ENCODE results near the gene SELENOK. TPM values are rescaled to one million over a fixed set of nuclear protein-coding genes. Genes with fewer than 3 reads are reported as not detected.
A peak's percentile ranks its signal among the peaks of the same experiment; 100 is the strongest.
"Not testable (repeated sequence)": the region's sequence is repeated elsewhere in the genome, so short reads cannot be mapped to it uniquely, and the experiment has no call there.

SELENOK gene
- polyA plus RNA-seq, 1 donor: 56.3 TPM

GRCh38 chr3:53927208-53927872 is 35.7 kb upstream of the SELENOK start:
- DNase-seq: not testable (repeated sequence)

GRCh38 chr3:53921296-53921695 is 29.6 kb upstream of the SELENOK start:
- no peaks in the 10 kb centered on the region for H3K4me1 ChIP-seq (ENCODE audit: control insufficient read depth, insufficient read depth, low read length)
- no peak overlapping the region for H3K4me3 ChIP-seq (ENCODE audit: low read length)
- WGBS (ENCODE audit: insufficient coverage, low lambda C conversion rate): no CpG with 5 or more reads among the region's 1 CpG
- H3K9me3 ChIP-seq (ENCODE audit: control insufficient read depth, low read depth, low read length): no peaks in the 10 kb centered on the region
- DNase-seq: no peak
- no peaks in the 10 kb centered on the region for H3K36me3 ChIP-seq (ENCODE audit: control insufficient read depth, insufficient read depth, low read length)
- H3K27me3 ChIP-seq (ENCODE audit: control insufficient read depth, insufficient read depth, low read length): no peaks in the 10 kb centered on the region
- H3K27ac ChIP-seq (ENCODE audit: low read length): no peak overlapping the region

More at GRCh38 chr3:53927208-53927872, 35.7 kb upstream of the SELENOK start:
- not testable (repeated sequence) for H3K27me3 ChIP-seq (ENCODE audit: control insufficient read depth, insufficient read depth, low read length); H3K4me1 ChIP-seq (ENCODE audit: control insufficient read depth, insufficient read depth, low read length); H3K4me3 ChIP-seq (ENCODE audit: low read length); H3K27ac ChIP-seq (ENCODE audit: low read length); H3K9me3 ChIP-seq (ENCODE audit: control insufficient read depth, low read depth, low read length); H3K36me3 ChIP-seq (ENCODE audit: control insufficient read depth, insufficient read depth, low read length)
- WGBS (ENCODE audit: insufficient coverage, low lambda C conversion rate): 86% methylated on average over 1 of the region's 30 CpGs

DNA sequence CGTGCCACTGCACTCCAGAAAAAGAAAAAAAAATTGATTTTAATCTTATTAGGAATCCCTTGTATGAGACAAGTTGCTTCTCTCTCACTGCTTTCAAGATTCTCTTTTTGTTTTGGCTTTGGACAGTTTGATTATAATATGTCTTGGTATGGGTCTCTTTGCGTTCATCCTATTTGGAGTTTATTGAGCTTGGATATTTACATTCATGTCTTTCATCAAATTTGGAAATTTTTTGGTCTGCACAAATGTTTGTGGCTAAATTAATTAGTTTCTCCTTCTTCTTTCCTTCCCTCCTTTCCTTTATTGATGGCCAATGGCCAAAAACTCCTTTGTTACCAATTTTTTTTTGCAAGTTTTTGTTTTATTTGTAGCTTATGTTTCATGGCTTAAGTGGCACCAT is 28.1 kb upstream of the SELENOK start:
- Histone ChIP-seq H3K36me3 (ENCODE audit: control insufficient read depth, insufficient read depth, low read length) (no peaks in the 10 kb centered on the region), H3K27ac (ENCODE audit: low read length) (no peak overlapping the region), H3K4me1 (ENCODE audit: control insufficient read depth, insufficient read depth, low read length) (no peaks in the 10 kb centered on the region), H3K4me3 (ENCODE audit: low read length) (no peak overlapping the region), H3K27me3 (ENCODE audit: control insufficient read depth, insufficient read depth, low read length) (no peaks in the 10 kb centered on the region), H3K9me3 (ENCODE audit: control insufficient read depth, low read depth, low read length) (no peaks in the 10 kb centered on the region)
- WGBS (ENCODE audit: insufficient coverage, low lambda C conversion rate): no CpG with 5 or more reads among the region's 2 CpGs
- DNase-seq: no peak

GRCh38 chr3:53913401-53913800 is 21.7 kb upstream of the SELENOK start:
- WGBS (ENCODE audit: insufficient coverage, low lambda C conversion rate): no CpG with 5 or more reads among the region's 8 CpGs
- H3K27me3 ChIP-seq (ENCODE audit: control insufficient read depth, insufficient read depth, low read length): no peaks in the 10 kb centered on the region
- H3K27ac ChIP-seq (ENCODE audit: low read length): no peak overlapping the region
- no peaks in the 10 kb centered on the region for H3K4me1 ChIP-seq (ENCODE audit: control insufficient read depth, insufficient read depth, low read length)
- H3K36me3 ChIP-seq (ENCODE audit: control insufficient read depth, insufficient read depth, low read length): no peaks in the 10 kb centered on the region
- H3K9me3 ChIP-seq (ENCODE audit: control insufficient read depth, low read depth, low read length): no peaks in the 10 kb centered on the region
- DNase-seq: no peak
- H3K4me3 ChIP-seq (ENCODE audit: low read length): no peak overlapping the region

GRCh38 chr3:53902711-53903110 is 11.1 kb upstream of the SELENOK start:
- Histone ChIP-seq H3K9me3 (ENCODE audit: control insufficient read depth, low read depth, low read length) (no peaks in the 10 kb centered on the region), H3K4me3 (ENCODE audit: low read length) (no peak overlapping the region), H3K4me1 (ENCODE audit: control insufficient read depth, insufficient read depth, low read length) (no peaks in the 10 kb centered on the region), H3K27ac (ENCODE audit: low read length) (no peak overlapping the region), H3K27me3 (ENCODE audit: control insufficient read depth, insufficient read depth, low read length) (peaks cover under 1% of the 10 kb centered on the region), H3K36me3 (ENCODE audit: control insufficient read depth, insufficient read depth, low read length) (no peaks in the 10 kb centered on the region)
- WGBS (ENCODE audit: insufficient coverage, low lambda C conversion rate): 80% methylated on average over 1 of the region's 5 CpGs
- DNase-seq: no peak

- DNase-seq: no peak
- 83% methylated on average over 1 of the region's 1 CpG for WGBS (ENCODE audit: insufficient coverage, low lambda C conversion rate)
- no peaks in the 10 kb centered on the region for H3K36me3 ChIP-seq (ENCODE audit: control insufficient read depth, insufficient read depth, low read length)
- no peak overlapping the region for H3K27ac ChIP-seq (ENCODE audit: low read length)
- H3K9me3 ChIP-seq (ENCODE audit: control insufficient read depth, low read depth, low read length): no peaks in the 10 kb centered on the region
- no peak overlapping the region for H3K4me3 ChIP-seq (ENCODE audit: low read length)
- peaks cover 4% of the 10 kb centered on the region for H3K27me3 ChIP-seq (ENCODE audit: control insufficient read depth, insufficient read depth, low read length)
- no peaks in the 10 kb centered on the region for H3K4me1 ChIP-seq (ENCODE audit: control insufficient read depth, insufficient read depth, low read length)
Observed at GRCh38 chr3:53902067-53902466, 10.4 kb upstream of the SELENOK start.

DNA sequence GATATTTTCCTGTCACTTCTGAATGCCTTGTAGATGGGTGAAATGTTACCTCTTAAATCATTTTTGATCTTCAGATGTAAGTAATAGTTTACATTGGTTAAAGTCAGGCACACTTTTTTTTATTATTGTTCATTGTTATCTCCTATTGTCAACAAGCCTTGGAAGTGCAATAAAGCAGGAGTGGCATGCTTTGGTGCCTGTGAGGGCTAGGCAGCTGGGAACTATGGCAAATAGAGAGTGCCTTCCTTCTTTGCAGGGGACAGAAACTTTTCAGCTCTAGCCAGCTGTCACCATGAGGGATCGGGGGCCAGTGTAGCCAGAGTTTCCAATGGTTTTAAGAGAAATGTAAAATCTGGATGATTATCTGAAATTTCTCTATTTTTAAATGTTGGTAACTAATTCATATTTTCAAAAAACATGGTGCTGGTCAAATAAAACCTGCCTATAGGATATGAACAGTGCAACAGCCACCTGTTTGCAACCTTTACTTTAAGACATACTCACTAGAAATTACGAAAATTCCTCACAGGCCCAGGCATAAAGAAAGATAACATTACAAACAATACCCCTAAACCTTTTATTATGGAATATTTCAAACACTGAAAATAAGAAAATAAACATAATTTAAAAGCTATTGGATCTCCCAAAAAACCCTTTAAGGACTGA is 9.1 kb upstream of the SELENOK start:
- Histone ChIP-seq H3K27ac (ENCODE audit: low read length) (no peak overlapping the region), H3K36me3 (ENCODE audit: control insufficient read depth, insufficient read depth, low read length) (no peaks in the 10 kb centered on the region), H3K4me1 (ENCODE audit: control insufficient read depth, insufficient read depth, low read length) (no peaks in the 10 kb centered on the region), H3K27me3 (ENCODE audit: control insufficient read depth, insufficient read depth, low read length) (peaks cover 4% of the 10 kb centered on the region), H3K9me3 (ENCODE audit: control insufficient read depth, low read depth, low read length) (no peaks in the 10 kb centered on the region), H3K4me3 (ENCODE audit: low read length) (no peak overlapping the region)
- peak in 1 of 2 donors; percentile 42 for DNase-seq
- 20% methylated on average over 1 of the region's 2 CpGs for WGBS (ENCODE audit: insufficient coverage, low lambda C conversion rate)

- Histone ChIP-seq H3K27me3 (ENCODE audit: control insufficient read depth, insufficient read depth, low read length) (peaks cover 4% of the 10 kb centered on the region), H3K27ac (ENCODE audit: low read length) (no peak overlapping the region), H3K4me3 (ENCODE audit: low read length) (no peak overlapping the region), H3K4me1 (ENCODE audit: control insufficient read depth, insufficient read depth, low read length) (no peaks in the 10 kb centered on the region), H3K9me3 (ENCODE audit: control insufficient read depth, low read depth, low read length) (no peaks in the 10 kb centered on the region), H3K36me3 (ENCODE audit: control insufficient read depth, insufficient read depth, low read length) (no peaks in the 10 kb centered on the region)
- no CpG with 5 or more reads among the region's 2 CpGs for WGBS (ENCODE audit: insufficient coverage, low lambda C conversion rate)
- DNase-seq: no peak
Observed at GRCh38 chr3:53899750-53900149, 8.1 kb upstream of the SELENOK start.

DNA sequence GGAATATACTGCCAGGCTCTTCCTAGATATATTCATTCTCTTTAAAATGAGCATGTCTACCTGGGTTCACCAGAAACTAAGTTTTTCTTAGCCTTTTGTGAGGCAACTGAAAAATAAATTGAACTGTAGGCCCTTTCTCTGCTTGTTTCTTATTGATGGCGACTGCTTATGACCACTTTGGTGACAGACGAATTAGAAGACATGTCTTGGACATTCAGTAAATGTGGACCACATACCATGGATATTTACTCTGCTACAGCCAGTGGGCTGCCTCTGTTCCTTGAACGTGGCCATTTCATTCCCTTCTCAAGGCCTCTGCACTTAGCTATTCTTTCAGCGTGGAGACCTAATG is 603 bp upstream of the SELENOK start:
- no CpG with 5 or more reads among the region's 4 CpGs for WGBS (ENCODE audit: insufficient coverage, low lambda C conversion rate)
- H3K27me3 ChIP-seq (ENCODE audit: control insufficient read depth, insufficient read depth, low read length): no peaks in the 10 kb centered on the region
- peaks cover 3% of the 10 kb centered on the region for H3K36me3 ChIP-seq (ENCODE audit: control insufficient read depth, insufficient read depth, low read length)
- peak in 1 of 2 donors; percentile 9 for DNase-seq
- no peaks in the 10 kb centered on the region for H3K9me3 ChIP-seq (ENCODE audit: control insufficient read depth, low read depth, low read length)
- peaks cover 10% of the 10 kb centered on the region for H3K4me1 ChIP-seq (ENCODE audit: control insufficient read depth, insufficient read depth, low read length)
- H3K27ac ChIP-seq (ENCODE audit: low read length): peak overlapping the region; percentile 98
- peak overlapping the region; percentile 97 for H3K4me3 ChIP-seq (ENCODE audit: low read length)

DNA sequence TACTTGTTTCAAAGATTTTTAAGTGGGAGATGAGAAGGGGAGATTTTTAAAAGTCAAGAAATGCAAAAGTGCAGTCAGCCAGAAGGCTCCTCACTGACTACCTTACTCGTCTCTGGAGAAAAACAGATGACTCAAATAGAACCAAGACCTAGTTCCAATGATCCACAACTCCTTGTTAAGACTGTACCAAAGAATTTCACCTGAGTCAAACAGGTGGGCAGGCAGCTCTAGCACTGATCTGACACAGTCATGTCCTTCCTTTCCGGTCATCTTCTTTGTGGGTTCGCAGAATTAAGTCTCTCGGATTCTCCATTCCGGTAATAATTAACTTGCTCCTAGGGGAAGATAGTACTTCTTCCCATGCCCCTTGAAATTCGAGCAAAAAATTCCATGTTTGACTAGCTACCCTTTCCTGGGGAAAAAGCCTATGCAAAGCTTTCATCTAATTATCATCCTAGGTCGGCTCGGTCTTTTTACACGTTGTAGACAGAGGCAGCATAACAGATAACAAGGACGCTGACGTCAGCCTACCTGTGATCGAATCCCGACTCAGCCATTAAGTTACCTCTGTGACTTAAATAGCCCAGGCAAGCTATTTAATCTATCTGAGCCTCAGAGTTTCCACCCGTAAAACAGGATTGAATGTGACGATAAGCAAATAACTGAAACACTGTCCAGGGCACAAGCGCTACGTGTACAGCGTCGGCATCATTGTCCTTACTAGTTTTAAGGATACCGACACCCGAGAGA is 758 bp downstream of the SELENOK start:
- no CpG with 5 or more reads among the region's 21 CpGs for WGBS (ENCODE audit: insufficient coverage, low lambda C conversion rate)
- no peaks in the 10 kb centered on the region for H3K9me3 ChIP-seq (ENCODE audit: control insufficient read depth, low read depth, low read length)
- H3K27ac ChIP-seq (ENCODE audit: low read length): peak overlapping the region; percentile 98
- H3K4me3 ChIP-seq (ENCODE audit: low read length): peak overlapping the region; percentile 97
- H3K4me1 ChIP-seq (ENCODE audit: control insufficient read depth, insufficient read depth, low read length): peaks cover 10% of the 10 kb centered on the region
- DNase-seq: peak; percentile 53 to 82
- H3K36me3 ChIP-seq (ENCODE audit: control insufficient read depth, insufficient read depth, low read length): peaks cover 11% of the 10 kb centered on the region
- no peaks in the 10 kb centered on the region for H3K27me3 ChIP-seq (ENCODE audit: control insufficient read depth, insufficient read depth, low read length)

Measured in large intestine (tissue), 3 donors.